GM23338 (cell line): Measurements from ENCODE around the gene OR10AD1. TPM values are rescaled to one million over a fixed set of nuclear protein-coding genes. Genes with fewer than 3 reads are reported as not detected.

Experiments
- ATAC-seq: fragments of 200-7000 bp; cut with Tn5 transposase; 3 replicates; pipeline ENCODE4 v1.9.1; 2020
- DNase-seq: peaks from one replicate; pipeline ENCODE4 v3.0.0-alpha.2; 2015; ENCODE audit warnings: low spot score
- H2AFZ ChIP-seq: fragments of 200-600 bp; sonication (generic); 2 replicates; pipeline ENCODE4 v1.8.0; 2016; ENCODE audit warnings: antibody characterized with exemption, mild to moderate bottlenecking, moderate library complexity
- H3F3A ChIP-seq: fragments of 200-600 bp; sonication (generic); replicated peaks from 2 replicates; pipeline ENCODE4 v1.8.0; 2017; ENCODE audit warnings: antibody characterized with exemption, mixed run types, low read depth
- H3K27ac ChIP-seq: fragments of 200-600 bp; sonication (generic); 2 replicates; pipeline ENCODE4 v1.6.1; 2016; ENCODE audit warnings: low read depth
- H3K27me3 ChIP-seq: fragments of 200-600 bp; sonication (generic); 2 replicates; pipeline ENCODE4 v1.8.0; 2016; ENCODE audit warnings: mild to moderate bottlenecking, mixed run types, moderate library complexity; ENCODE audit not compliant: insufficient read depth
- H3K36me3 ChIP-seq: fragments of 200-600 bp; sonication (generic); 2 replicates; pipeline ENCODE4 v1.8.0; 2016; ENCODE audit warnings: mild to moderate bottlenecking; ENCODE audit not compliant: insufficient read depth
- H3K4me1 ChIP-seq: fragments of 200-600 bp; sonication (generic); 2 replicates; pipeline ENCODE4 v1.8.0; 2016; ENCODE audit warnings: mild to moderate bottlenecking, moderate library complexity; ENCODE audit not compliant: insufficient read depth
- H3K4me2 ChIP-seq: fragments of 200-600 bp; sonication (generic); 2 replicates; pipeline ENCODE4 v1.7.1; 2017; ENCODE audit warnings: mixed run types
- H3K4me3 ChIP-seq: fragments of 200-600 bp; sonication (generic); 2 replicates; pipeline ENCODE4 v1.6.1; 2016; ENCODE audit warnings: mixed run types
- H3K79me2 ChIP-seq: fragments of 200-600 bp; sonication (generic); replicated peaks from 2 replicates; pipeline ENCODE4 v1.8.0; 2017; ENCODE audit warnings: mild to moderate bottlenecking; ENCODE audit not compliant: insufficient read depth
- H3K9me2 ChIP-seq: fragments of 200-600 bp; sonication (generic); 2 replicates; pipeline ENCODE4 v1.8.0; 2017; ENCODE audit not compliant: insufficient read depth
- H4K20me1 ChIP-seq: fragments of 200-600 bp; sonication (generic); replicated peaks from 2 replicates; pipeline ENCODE4 v1.8.0; 2017; ENCODE audit warnings: mild to moderate bottlenecking; ENCODE audit not compliant: insufficient read depth
- H3K27ac Mint-ChIP-seq: 2 replicates; pipeline ENCODE4 v1.8.0; 2020; ENCODE audit warnings: inconsistent platforms, mild to moderate bottlenecking, moderate library complexity, mixed read lengths
- H3K27me3 Mint-ChIP-seq: 3 replicates; pipeline ENCODE4 v1.8.0; 2022; ENCODE audit warnings: low read depth, mild to moderate bottlenecking, moderate library complexity, mixed read lengths, inconsistent platforms; ENCODE audit not compliant: insufficient read depth, poor library complexity
- H3K36me3 Mint-ChIP-seq: 3 replicates; pipeline ENCODE4 v1.8.0; 2021; ENCODE audit warnings: low read depth, mild to moderate bottlenecking, inconsistent platforms, moderate library complexity, mixed read lengths
- H3K4me1 Mint-ChIP-seq: 3 replicates; pipeline ENCODE4 v1.8.0; 2020; ENCODE audit warnings: mild to moderate bottlenecking, inconsistent platforms, mixed read lengths
- H3K4me3 Mint-ChIP-seq: 3 replicates; pipeline ENCODE4 v1.8.0; 2021; ENCODE audit warnings: moderate library complexity, mild to moderate bottlenecking, inconsistent platforms, mixed read lengths
- H3K9me3 Mint-ChIP-seq: 3 replicates; pipeline ENCODE4 v1.8.0; 2020; ENCODE audit warnings: moderate library complexity, mild to moderate bottlenecking, inconsistent platforms, mixed read lengths
- CREB1 ChIP-seq: fragments of 250-450 bp; sonication (Bioruptor Pico); IDR thresholded peaks from 2 replicates; pipeline ENCODE4 v1.5.0; 2020; ENCODE audit warnings: low read depth, mild to moderate bottlenecking, moderate library complexity
- EZH2 ChIP-seq: fragments of 200-600 bp; sonication (generic); IDR thresholded peaks from one replicate; pipeline ENCODE4 v1.8.0; 2017; ENCODE audit warnings: antibody characterized with exemption, mild to moderate bottlenecking, low read depth; ENCODE audit not compliant: unreplicated experiment
- EZH2phosphoT487 ChIP-seq: fragments of 200-600 bp; sonication (generic); IDR thresholded peaks from one replicate; pipeline ENCODE4 v1.8.1; 2018; ENCODE audit warnings: antibody characterized with exemption; ENCODE audit not compliant: unreplicated experiment
- JUNB ChIP-seq: IDR thresholded peaks from one replicate; pipeline ENCODE4 v1.6.1; 2016; ENCODE audit warnings: antibody characterized with exemption; ENCODE audit not compliant: unreplicated experiment
- NANOG ChIP-seq: IDR thresholded peaks from 2 replicates; pipeline ENCODE4 v1.6.1; 2016; ENCODE audit warnings: antibody characterized with exemption, borderline replicate concordance
- POLR2AphosphoS5 ChIP-seq: IDR thresholded peaks from 2 replicates; pipeline ENCODE4 v1.6.1; 2016; ENCODE audit warnings: antibody characterized with exemption, low read depth
- STAT1 ChIP-seq: IDR thresholded peaks from one replicate; pipeline ENCODE4 v1.6.1; 2016; ENCODE audit warnings: antibody characterized with exemption; ENCODE audit not compliant: unreplicated experiment
- ZNF114 ChIP-seq: fragments of 250-450 bp; sonication (Bioruptor Pico); IDR thresholded peaks from 2 replicates; pipeline ENCODE4 v1.5.0; 2020; ENCODE audit warnings: mild to moderate bottlenecking, moderate library complexity
- ZNF331 ChIP-seq: fragments of 250-450 bp; sonication (Bioruptor Pico); IDR thresholded peaks from 2 replicates; pipeline ENCODE4 v1.5.0; 2020; ENCODE audit warnings: low read depth, mild to moderate bottlenecking, moderate library complexity
- polyA plus RNA-seq: library from polyadenylated mRNA; unstranded; fragments of >200 nt; fragmentation: Nextera tagmentation; extraction: Ambion mirVana; gene quantifications from 2 replicates; pipeline ENCODE4 v1.2.1, GENCODE V29; 2016
- total RNA-seq: library from RNA; depleted of rRNA; stranded (reverse); fragments of >200 nt; shearing (Covaris generic); gene quantifications from 2 replicates; pipeline ENCODE4 v1.2.3, GENCODE V29; 2014
- TF ChIP-seq, protein P1 (sequence below), 2 experiments: fragments of 200-600 bp in 1 of 2; sonication (generic) in 1 of 2; conservative IDR thresholded peaks; 2 replicates each; pipeline versions ENCODE4 v1.5.1 to v1.6.1; 2016 to 2017; ENCODE audit warnings: antibody characterized with exemption in 2 of 2, low read depth in 2 of 2, mild to moderate bottlenecking in 2 of 2, moderate library complexity in 1 of 2
- TF ChIP-seq, protein P2 (sequence below): fragments of 250-450 bp; sonication (Bioruptor Pico); IDR thresholded peaks from 2 replicates; pipeline ENCODE4 v1.5.0; 2020; ENCODE audit warnings: mild to moderate bottlenecking, moderate library complexity
- TF ChIP-seq, protein P3 (sequence below): IDR thresholded peaks from one replicate; pipeline ENCODE4 v1.6.1; 2018; ENCODE audit warnings: antibody characterized with exemption; ENCODE audit not compliant: unreplicated experiment
- TF ChIP-seq, protein P4 (sequence below): IDR thresholded peaks from 2 replicates; pipeline ENCODE4 v1.6.1; 2016; ENCODE audit warnings: antibody characterized with exemption

The OR10AD1 gene
- total and polyA plus RNA-seq, 2 experiments from 2014 or later = not detected

DNA sequence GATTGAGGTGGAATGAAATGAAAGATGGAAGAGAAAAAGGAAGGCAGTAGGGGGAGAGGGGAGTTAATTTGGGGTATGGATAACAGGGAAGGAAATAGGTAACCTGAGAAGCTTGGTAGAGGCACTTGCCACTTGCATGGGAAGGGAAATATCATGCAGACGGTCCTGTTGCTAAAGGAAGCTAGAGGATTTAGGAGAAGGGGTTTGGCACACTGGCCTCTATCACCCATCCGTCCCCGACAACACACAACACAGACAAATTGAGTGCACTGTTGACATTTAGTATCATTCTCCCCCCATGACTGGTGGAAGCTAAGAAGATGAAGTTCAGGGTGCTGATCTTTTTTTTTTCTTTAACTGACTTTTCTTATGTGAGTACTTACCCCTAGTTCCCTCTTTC lies 2.0 kb downstream of the OR10AD1 start:
- H3K4me3 ChIP-seq = no peak overlapping the region
- H3K9me2 ChIP-seq = no peaks in the 10 kb centered on the region
- peaks cover 8% of the 10 kb centered on the region for H3K4me1 ChIP-seq
- H3K4me2 ChIP-seq = no peak overlapping the region
- no peak for DNase-seq
- peaks cover 59% of the 10 kb centered on the region for H3K27me3 ChIP-seq
- TF ChIP-seq CREB1 (CRISPR knock-in tag) (no peak), EZH2 (no peak), JUNB (no peak), ZNF331 (no peak), EZH2phosphoT487 (no peak), NANOG (no peak), ZNF114 (CRISPR knock-in tag) (no peak), POLR2AphosphoS5 (no peak), STAT1 (no peak)
- TF ChIP-seq, protein P1, sequence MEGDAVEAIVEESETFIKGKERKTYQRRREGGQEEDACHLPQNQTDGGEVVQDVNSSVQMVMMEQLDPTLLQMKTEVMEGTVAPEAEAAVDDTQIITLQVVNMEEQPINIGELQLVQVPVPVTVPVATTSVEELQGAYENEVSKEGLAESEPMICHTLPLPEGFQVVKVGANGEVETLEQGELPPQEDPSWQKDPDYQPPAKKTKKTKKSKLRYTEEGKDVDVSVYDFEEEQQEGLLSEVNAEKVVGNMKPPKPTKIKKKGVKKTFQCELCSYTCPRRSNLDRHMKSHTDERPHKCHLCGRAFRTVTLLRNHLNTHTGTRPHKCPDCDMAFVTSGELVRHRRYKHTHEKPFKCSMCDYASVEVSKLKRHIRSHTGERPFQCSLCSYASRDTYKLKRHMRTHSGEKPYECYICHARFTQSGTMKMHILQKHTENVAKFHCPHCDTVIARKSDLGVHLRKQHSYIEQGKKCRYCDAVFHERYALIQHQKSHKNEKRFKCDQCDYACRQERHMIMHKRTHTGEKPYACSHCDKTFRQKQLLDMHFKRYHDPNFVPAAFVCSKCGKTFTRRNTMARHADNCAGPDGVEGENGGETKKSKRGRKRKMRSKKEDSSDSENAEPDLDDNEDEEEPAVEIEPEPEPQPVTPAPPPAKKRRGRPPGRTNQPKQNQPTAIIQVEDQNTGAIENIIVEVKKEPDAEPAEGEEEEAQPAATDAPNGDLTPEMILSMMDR (conservative IDR thresholded peaks at IDR 0.05; ENCODE audit: low read depth in 2 of 2) = no peak
- TF ChIP-seq, protein P2, sequence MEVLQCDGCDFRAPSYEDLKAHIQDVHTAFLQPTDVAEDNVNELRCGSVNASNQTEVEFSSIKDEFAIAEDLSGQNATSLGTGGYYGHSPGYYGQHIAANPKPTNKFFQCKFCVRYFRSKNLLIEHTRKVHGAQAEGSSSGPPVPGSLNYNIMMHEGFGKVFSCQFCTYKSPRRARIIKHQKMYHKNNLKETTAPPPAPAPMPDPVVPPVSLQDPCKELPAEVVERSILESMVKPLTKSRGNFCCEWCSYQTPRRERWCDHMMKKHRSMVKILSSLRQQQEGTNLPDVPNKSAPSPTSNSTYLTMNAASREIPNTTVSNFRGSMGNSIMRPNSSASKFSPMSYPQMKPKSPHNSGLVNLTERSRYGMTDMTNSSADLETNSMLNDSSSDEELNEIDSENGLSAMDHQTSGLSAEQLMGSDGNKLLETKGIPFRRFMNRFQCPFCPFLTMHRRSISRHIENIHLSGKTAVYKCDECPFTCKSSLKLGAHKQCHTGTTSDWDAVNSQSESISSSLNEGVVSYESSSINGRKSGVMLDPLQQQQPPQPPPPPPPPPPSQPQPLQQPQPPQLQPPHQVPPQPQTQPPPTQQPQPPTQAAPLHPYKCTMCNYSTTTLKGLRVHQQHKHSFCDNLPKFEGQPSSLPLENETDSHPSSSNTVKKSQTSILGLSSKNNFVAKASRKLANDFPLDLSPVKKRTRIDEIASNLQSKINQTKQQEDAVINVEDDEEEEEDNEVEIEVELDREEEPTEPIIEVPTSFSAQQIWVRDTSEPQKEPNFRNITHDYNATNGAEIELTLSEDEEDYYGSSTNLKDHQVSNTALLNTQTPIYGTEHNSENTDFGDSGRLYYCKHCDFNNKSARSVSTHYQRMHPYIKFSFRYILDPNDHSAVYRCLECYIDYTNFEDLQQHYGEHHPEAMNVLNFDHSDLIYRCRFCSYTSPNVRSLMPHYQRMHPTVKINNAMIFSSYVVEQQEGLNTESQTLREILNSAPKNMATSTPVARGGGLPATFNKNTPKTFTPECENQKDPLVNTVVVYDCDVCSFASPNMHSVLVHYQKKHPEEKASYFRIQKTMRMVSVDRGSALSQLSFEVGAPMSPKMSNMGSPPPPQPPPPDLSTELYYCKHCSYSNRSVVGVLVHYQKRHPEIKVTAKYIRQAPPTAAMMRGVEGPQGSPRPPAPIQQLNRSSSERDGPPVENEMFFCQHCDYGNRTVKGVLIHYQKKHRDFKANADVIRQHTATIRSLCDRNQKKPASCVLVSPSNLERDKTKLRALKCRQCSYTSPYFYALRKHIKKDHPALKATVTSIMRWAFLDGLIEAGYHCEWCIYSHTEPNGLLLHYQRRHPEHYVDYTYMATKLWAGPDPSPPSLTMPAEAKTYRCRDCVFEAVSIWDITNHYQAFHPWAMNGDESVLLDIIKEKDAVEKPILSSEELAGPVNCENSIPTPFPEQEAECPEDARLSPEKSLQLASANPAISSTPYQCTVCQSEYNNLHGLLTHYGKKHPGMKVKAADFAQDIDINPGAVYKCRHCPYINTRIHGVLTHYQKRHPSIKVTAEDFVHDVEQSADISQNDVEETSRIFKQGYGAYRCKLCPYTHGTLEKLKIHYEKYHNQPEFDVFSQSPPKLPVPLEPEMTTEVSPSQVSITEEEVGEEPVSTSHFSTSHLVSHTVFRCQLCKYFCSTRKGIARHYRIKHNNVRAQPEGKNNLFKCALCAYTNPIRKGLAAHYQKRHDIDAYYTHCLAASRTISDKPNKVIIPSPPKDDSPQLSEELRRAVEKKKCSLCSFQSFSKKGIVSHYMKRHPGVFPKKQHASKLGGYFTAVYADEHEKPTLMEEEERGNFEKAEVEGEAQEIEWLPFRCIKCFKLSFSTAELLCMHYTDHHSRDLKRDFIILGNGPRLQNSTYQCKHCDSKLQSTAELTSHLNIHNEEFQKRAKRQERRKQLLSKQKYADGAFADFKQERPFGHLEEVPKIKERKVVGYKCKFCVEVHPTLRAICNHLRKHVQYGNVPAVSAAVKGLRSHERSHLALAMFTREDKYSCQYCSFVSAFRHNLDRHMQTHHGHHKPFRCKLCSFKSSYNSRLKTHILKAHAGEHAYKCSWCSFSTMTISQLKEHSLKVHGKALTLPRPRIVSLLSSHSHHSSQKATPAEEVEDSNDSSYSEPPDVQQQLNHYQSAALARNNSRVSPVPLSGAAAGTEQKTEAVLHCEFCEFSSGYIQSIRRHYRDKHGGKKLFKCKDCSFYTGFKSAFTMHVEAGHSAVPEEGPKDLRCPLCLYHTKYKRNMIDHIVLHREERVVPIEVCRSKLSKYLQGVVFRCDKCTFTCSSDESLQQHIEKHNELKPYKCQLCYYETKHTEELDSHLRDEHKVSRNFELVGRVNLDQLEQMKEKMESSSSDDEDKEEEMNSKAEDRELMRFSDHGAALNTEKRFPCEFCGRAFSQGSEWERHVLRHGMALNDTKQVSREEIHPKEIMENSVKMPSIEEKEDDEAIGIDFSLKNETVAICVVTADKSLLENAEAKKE = no peak
- TF ChIP-seq, protein P3, sequence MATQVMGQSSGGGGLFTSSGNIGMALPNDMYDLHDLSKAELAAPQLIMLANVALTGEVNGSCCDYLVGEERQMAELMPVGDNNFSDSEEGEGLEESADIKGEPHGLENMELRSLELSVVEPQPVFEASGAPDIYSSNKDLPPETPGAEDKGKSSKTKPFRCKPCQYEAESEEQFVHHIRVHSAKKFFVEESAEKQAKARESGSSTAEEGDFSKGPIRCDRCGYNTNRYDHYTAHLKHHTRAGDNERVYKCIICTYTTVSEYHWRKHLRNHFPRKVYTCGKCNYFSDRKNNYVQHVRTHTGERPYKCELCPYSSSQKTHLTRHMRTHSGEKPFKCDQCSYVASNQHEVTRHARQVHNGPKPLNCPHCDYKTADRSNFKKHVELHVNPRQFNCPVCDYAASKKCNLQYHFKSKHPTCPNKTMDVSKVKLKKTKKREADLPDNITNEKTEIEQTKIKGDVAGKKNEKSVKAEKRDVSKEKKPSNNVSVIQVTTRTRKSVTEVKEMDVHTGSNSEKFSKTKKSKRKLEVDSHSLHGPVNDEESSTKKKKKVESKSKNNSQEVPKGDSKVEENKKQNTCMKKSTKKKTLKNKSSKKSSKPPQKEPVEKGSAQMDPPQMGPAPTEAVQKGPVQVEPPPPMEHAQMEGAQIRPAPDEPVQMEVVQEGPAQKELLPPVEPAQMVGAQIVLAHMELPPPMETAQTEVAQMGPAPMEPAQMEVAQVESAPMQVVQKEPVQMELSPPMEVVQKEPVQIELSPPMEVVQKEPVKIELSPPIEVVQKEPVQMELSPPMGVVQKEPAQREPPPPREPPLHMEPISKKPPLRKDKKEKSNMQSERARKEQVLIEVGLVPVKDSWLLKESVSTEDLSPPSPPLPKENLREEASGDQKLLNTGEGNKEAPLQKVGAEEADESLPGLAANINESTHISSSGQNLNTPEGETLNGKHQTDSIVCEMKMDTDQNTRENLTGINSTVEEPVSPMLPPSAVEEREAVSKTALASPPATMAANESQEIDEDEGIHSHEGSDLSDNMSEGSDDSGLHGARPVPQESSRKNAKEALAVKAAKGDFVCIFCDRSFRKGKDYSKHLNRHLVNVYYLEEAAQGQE = no peak
- TF ChIP-seq, protein P4, sequence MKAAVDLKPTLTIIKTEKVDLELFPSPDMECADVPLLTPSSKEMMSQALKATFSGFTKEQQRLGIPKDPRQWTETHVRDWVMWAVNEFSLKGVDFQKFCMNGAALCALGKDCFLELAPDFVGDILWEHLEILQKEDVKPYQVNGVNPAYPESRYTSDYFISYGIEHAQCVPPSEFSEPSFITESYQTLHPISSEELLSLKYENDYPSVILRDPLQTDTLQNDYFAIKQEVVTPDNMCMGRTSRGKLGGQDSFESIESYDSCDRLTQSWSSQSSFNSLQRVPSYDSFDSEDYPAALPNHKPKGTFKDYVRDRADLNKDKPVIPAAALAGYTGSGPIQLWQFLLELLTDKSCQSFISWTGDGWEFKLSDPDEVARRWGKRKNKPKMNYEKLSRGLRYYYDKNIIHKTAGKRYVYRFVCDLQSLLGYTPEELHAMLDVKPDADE = no peak
- Mint-ChIP-seq H3K36me3 (peaks cover 32% of the 10 kb centered on the region), H3K4me3 (no peak overlapping the region), H3K4me1 (peaks cover 10% of the 10 kb centered on the region; the same call in 2 of the 3 replicates), H3K27ac (no peak overlapping the region), H3K9me3 (peaks cover 40% of the 10 kb centered on the region), H3K27me3 (peaks cover 49% of the 10 kb centered on the region)
- H3K36me3 ChIP-seq = 0 out of 2 replicates have a peak, but pooled peaks cover 4% of the 10 kb centered on the region
- no peak overlapping the region for H3K27ac ChIP-seq
- ATAC-seq = no peak
- no peaks in the 10 kb centered on the region for H4K20me1 ChIP-seq
- no peaks in the 10 kb centered on the region for H3K79me2 ChIP-seq
- no peaks in the 10 kb centered on the region for H3F3A ChIP-seq
- H2AFZ ChIP-seq = no peak overlapping the region
